GM21737 (cell line): Measurements from ENCODE around the gene ZNF544.

Experiments
- ATAC-seq: cut with Tn5 transposase; IDR thresholded peaks from one replicate; pipeline ENCODE4 v1.9.1; 2021; ENCODE audit warnings: mild to moderate bottlenecking, moderate library complexity; ENCODE audit not compliant: unreplicated experiment

ZNF544 gene

DNA sequence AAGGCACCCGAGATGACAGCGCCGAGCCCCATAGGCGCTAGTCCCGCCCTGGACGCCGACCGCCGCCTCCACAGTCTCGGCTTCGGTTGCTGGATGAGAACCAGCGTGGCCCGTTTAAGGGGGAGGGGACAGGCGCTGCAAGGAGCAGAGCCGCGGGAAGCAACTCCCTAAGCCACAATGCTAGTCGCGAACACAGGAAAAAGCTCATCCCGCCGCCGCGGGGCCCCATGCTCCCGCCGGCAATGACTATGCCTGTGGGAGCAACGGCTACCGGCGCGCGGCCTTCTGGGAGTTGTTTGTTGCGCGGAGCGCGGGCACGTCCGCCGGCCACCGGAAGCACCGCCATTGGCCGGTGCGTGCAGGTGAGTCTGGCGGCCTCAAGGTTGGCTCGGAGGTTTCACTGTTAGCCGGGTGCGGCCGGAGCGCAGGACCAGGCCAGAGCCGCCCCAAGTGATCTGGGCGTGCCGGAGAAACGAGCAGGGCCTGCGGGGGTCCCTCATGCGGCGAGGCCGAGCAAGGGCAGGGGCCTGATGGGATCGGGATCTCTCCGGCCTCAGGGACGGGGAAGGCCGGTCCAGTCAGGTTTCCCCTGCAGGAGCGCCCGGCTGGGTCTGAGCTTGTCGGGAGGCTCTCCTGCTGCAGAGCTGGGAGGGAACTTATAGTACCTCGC lies at the start of gene ZNF544:
TSS of gene ZNF544 (plus strand) at position 330 of the 670 bp plus-strand sequence. CDS start 15,110 bp downstream, outside the sequence.
- ATAC-seq, result peak; percentile 79

DNA sequence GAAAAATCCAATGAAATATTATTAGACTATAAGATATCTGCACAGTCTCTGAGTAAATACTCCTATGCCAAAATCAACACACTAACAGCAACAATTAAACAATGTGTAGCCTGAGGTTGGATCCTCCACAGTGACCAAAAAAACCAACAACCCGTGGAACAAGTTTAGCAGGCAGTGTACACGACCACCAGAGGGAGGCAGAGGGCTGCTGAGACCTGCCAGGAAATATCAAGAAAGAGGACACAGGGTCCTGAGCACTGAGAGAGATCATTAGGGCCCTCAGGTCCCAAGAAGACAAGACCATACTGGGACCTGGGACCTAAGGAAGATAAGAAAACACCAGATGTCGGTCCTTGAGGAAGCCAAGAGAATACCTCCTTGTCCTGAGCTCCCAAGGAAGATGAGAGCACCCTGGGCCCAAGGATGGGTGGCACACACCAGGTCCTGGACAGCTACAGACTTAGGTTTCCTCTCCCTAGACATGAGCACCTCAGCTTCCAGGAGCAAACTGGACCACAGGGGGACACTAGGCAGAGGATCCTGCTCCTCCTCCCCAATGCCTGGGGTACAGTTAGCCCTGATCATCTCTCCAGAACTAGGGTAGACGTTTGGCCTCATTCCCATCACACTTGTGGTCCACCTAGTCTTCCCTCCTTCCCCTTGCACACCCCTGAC lies 46.7 kb upstream of the ZNF544 start:
- no peak for ATAC-seq

DNA sequence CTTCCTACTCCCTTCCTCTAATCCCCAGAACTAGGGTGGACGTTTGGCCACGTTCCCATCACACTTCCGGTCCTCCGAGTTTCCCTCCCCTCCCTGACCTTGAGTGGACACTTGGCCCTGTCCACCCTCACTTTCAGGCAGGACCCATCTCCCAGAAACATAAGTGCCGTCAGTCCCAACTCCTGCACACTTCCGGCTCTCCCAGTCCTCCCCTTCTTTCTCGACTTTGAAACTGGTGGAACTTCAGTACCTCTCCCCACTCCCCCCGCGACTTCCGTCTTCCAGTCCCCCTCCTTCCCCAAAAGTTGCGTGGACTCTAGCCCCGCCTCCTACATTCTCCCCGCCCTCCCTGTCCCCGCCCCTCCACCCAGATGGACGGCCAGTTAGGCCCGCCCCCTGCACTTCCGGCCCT lies 46.1 kb upstream of the ZNF544 start:
- ATAC-seq, result no peak

DNA sequence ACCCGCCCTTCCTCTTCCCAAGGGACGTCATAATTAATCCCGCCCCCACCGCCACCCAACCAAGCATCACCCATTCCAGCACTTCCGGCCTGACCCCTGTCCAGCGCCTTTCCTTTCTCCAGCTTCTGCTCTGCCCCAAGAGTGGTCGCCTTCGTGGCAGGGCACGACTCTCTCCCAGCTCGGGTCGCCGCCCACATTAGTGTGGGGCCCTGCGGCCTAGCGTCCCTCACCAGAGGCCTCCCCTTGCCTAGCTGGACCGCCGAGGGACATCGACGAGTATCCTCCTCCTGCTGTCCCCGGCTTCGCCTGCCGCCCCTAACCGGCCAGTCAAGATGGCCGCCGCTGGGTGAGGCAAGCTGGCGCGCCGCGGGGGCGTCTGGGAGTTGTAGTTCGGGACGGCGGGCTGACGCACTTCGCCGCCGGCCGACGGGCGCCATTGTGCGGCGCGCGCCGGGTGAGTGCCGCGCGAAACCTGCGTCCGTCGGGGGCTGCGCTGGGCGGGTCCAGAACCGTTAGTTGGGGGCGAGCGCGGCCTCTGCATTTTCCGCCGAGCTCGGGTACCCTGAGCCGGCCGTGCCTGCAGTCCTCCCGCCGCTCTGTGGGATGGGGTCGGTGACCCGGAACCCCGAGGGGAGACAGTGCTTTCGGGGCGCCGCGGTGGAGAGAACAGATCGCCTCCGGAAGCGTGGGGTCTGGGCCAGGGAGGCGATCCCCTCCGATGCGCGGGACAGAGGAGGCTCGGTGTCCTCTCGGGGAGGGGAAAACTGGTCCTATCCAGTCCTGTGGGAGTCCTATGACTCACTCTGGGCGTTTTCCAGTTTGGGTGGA lies 45.5 kb upstream of the ZNF544 start, which contains the start of gene ZNF274:
TSS of gene ZNF274 (plus strand) at position 73 of the 828 bp plus-strand sequence. CDS start 905 bp downstream, outside the sequence.
- ATAC-seq, result peak; percentile 87

DNA sequence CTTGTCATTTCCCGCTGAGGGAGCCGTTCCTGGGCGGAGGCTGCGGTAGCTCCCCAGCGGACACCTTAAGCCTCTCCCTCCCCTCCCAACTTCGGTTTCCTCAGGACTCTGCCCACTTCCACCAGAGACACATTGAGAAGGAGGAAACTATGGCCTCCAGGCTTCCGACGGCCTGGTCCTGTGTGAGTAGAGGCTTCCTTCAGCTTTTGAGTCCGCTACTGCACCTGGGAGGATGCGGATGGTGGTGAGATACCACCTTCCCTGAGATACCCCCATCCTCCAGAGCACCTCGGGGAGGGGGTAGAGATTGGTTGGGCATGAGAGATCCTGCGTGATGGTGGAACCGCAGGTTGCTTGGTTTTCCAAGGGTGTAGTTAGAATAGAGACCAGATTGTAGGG lies 44.9 kb upstream of the ZNF544 start:
- ATAC-seq, result no peak

DNA sequence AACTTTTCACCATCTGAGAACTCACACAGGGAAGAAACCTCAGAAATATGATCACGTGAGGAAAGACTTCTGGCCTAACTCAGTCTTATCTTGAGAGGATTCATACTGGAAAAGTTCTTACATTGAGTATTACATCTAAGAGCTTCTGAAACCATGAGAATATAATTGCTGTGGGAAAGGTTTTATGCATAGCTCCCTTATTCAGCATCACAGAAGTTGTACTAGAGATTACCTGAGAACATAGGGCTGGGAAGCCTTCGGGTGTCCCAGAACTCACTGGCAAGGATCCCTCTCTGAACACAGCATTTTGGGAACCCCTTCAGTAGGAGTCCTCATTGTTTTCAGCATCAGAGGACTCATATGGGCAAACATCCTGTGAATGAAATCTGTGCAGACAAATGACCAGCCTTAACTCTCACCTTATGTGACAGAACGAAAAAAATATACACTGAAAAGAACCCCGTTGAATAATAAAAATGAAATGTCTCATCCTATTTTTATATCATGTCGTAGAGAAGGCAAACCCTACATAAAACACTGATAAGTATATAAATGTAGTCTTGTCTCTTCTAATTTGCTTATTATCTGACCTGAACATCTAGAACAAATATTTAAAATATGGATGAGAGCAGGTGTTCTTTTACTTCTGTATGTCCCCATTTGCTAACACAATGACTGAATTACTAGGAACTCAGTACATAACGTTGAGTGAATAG lies 31.7 kb upstream of the ZNF544 start:
- no peak for ATAC-seq

DNA sequence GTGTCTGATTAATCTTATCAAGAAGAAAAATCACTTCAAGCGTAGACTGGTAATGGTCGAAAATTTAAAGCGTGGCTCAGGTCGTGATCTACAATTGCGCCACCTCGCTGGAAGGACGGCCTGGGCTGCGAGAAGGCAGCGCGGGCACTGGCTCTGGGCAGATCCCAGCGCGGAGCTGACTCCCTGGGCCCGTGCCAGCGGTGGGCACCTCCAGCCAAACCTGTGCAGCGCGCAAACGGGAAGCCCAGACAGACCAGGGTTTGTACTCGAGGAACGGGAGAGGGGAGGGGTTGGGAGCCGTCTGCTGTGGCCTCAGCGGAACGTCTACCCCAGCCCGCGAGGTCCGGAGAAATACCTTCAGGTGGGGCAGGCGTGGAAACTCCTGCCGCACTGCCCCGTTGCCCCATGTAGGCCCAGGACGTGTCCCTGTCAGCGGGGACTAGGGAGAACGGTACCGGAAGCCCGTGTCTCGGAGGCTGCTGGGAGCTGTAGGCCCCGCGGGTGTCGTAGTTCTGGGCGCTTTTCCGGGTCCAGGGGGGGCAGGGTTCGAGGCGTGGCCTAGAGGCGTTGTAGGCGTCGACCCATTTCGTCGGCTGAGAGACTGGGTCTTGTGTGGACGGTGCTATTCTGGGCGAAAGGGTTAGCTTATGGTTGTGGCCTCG lies 24.8 kb upstream of the ZNF544 start:
- ATAC-seq, result no peak

DNA sequence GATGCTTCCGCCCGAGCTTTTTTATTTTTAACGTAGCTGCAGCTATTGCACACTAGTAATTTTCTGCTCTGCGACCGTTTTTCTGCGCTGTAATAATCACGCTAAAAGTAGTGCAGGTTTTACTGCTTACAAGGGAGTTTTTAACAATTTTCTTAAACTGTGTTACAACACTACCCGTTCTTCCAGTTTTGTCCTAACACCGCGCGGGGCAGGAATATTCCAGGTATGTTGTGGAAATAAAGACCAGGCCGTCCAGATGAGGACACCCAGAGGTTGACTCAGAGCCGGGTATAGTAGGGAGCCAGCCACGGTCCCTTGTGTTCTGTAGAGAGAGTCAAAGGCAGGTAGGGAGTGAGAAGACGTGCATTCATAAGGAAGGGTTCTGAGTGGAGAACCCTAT lies 24.1 kb upstream of the ZNF544 start:
- ATAC-seq, result no peak

DNA sequence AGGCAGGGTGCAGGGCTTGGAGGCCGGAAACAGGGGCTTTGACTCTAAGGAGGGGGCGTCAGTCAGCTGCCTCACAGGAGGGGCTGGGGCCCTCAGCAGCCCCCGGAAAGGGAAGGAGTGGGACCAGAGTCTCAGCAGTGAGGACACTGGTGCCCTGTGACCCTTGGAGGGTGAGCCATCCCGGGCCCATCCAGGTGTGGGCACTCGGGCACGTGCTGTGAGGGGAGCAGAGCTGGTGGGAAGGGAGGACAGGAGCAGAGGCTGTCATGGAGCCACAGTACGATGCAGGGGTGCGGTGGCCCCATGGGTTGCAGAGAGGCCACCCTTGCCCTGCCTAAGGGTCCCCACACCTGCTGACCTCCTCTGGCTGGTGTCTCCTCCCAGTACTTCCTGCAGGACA lies 19.1 kb upstream of the ZNF544 start:
- ATAC-seq, result no peak

DNA sequence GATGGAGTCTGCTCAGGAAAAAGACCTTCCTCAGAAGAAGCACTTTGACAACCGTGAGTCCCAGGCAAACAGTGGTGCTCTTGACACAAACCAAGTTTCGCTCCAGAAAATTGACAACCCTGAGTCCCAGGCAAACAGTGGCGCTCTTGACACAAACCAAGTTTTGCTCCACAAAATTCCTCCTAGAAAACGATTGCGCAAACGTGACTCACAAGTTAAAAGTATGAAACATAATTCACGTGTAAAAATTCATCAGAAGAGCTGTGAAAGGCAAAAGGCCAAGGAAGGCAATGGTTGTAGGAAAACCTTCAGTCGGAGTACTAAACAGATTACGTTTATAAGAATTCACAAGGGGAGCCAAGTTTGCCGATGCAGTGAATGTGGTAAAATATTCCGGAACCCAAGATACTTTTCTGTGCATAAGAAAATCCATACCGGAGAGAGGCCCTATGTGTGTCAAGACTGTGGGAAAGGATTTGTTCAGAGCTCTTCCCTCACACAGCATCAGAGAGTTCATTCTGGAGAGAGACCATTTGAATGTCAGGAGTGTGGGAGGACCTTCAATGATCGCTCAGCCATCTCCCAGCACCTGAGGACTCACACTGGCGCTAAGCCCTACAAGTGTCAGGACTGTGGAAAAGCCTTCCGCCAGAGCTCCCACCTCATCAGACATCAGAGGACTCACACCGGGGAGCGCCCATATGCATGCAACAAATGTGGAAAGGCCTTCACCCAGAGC lies 16.2 kb upstream of the ZNF544 start:
- ATAC-seq, result no peak

DNA sequence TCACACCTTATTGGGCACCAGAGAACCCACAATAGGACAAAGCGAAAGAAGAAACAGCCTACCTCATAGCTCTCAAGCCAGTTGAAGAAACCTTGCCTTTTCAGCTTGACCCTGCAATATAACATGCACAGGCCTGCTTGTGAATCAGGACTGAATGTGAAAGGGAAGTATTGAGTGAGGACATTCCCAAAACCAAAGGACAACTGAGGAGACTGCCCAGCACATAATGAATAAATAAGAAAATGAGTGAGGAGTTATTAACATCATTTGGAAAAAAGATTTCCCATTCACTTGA lies 15.7 kb upstream of the ZNF544 start:
- ATAC-seq, result no peak

DNA sequence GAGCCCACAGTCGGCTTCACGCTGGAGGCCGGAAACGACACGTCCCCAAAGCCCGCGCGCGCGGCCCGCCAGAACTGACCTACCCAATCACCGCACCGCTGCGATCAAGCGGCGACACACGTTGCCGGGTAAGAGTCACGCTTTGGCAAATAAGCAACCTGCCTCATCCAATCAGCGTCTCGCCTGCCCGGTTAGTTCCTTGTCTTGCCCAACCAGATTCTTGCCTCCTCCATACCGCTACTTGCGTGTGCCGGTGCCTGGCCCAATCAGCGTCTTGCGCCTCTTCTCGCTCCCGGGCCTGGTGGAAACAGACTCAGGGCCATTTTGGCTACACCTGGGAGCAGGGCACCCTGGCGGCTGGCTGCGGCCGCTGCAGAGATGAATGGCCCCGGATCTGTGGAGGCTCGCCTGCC lies 11.6 kb upstream of the ZNF544 start:
- ATAC-seq, result no peak

DNA sequence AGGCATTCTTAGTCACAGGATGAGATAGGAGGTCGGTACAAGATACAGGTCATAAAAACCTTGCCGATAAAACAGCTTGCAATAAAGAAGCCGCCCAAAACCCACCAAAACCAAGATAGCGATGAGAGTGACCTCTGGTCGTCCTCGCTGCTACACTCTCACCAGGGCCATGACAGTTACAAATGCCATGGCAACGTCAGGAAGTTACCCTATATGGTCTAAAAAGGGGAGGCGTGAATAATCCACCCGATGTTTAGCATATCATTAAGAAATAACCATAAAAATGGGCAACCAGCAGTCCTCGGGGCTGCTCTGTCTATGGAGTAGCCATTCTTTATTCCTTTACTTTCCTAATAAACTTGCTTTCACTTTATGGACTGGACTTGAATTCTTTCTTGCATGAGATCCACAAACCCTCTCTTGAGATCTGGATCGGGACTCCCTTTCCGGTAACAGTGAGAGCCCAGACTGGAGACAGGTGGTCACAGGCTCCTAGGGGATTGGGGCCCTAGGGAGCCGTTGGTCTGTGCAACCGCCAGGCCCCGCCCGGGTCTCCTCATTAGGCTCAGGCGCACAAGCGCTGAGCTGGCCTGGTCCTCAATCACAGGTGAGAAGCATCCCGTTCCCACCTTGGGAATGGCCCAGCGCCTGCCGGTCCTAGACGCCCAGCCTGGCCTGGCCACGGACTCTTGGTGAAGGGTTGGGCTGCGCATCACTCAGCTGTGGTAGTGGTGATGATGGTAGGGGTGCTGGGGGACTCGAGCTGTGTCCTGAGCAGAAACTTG lies 10.9 kb upstream of the ZNF544 start:
- ATAC-seq, result no peak

DNA sequence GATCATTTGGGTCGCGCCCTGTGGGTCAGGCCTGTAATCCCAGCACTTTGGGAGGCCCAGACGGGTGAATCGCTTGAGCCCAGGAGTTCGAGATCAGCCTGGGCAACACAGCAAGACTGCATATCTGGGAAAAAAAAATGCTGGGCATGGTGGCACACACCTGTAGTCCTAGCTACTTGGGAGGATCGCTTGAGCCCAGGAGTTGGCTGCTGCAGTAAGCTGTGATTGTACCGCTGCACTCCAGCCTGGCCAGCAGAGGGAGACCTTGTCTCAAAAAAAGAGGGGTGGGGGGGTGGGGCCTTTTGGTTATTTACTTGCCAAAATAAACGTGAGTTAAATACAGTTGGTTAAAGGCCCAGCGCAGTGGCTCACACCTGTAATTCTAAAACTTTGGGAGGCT lies 9.8 kb upstream of the ZNF544 start:
- no peak for ATAC-seq

DNA sequence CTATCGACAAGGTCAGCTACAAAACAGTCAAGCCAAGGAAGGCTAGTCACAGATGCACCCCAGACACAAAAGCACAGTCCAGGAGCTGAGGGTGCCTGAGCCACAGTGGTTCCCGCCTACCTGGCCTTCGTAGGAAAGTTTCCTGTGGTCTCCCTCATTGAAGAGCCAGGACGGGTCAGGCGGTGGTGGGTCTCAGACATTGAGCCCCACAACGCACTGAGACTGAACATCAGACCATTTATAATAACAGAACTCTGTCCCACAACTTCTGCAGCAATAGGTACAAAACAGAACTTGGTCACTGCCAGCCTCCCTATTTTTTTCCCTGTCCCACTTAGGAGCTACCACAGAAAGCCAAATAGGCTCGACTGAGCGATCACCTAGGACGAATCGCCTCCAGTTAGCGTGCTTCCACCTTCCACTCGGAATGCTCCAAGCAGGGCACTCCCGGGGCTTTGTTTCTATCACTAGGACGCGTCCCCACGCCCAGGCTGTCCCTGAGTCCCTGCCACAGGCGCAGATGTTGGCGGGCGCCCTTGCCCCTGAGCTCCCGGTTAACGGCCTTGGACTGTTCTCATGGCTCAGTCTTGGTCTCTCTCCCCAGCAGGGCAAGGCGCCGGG lies 640 bp upstream of the ZNF544 start:
- ATAC-seq, result no peak

DNA sequence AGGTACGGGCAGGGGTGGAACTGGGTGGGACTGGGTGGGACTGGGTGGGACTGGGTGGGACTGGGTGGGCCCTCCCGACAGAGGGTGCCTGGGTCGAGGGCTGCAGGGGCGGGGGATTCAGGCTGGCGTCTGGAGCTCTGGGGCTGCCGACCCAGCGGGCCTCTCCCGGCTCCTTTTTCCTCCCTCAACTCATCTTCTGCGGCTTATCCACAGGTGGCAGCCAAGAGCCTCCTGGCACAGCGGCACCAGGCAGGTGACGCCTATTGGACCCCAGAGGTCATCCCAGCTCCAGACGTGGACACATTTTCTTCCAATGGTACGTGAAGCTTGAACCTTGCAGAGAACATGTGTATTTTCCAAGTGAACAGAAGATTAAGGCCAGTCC lies 533 bp downstream of the ZNF544 start:
- no peak for ATAC-seq

DNA sequence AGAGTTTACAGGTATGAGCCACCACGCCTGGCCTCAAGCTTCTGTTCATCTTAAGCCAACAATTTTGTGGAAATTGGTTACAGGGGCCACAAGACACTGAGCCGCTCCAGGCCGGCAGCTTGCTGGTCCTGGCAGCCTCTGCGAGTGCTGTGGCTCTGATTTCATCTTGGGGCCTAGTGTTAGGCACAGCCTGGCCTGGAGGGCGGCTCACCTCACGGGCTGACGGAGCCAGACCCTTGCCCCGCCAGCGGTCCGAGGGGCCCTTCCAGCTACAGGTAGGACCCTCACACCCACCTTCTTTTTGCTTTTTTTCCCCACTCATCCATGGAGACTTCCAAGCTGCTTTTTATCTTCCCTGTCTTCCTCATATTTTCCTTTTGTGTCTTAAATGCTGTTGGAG lies 8.6 kb downstream of the ZNF544 start:
- ATAC-seq, result no peak

DNA sequence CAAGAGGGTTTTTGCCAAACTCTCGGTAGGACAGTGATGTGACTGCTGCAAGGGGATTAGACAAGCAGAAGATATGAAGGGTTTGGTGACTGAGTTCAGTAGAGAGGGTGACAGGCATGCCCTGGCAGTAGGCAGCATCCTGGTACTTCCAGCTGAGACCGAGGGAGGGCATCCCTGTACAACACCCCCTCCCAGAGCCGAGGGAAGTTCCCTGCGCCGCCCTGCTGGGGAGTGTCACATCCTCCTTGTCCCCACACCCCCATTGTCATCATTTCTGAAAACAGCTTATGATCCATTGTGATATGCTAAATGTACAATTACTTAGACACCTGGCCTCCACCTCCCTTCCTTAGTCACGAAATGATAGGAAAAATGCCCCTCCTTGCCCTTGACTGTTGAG lies 14.6 kb downstream of the ZNF544 start:
- no peak for ATAC-seq

DNA sequence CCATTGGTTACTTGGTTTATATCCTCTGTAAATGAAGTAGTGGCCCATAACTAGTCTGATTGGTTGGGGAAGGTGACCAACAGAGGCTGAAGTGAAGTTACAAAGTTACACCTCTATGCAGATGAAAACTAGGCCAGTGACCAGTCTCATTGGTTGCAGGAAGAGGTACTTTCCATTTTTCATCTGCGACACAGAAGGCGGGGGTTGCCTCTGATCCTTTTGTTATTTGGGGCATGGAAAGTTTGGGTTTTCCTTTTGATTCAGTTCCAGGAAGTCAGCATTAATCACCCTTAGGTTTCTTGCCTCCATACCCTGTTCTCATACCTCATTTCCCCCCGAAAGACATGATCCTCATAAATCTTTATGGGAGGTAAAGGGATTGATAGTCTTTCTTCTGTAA lies 20.2 kb downstream of the ZNF544 start:
- ATAC-seq, result no peak
